ENCODE data around the gene TTC21B. TPM values are rescaled to one million over a fixed set of nuclear protein-coding genes. Genes with fewer than 3 reads are reported as not detected.

The TTC21B gene
- total and polyA plus RNA-seq, 2 of the 8 experiments (the other 6 are each of a cell fraction or from before 2014, with no cell fraction given): 6.9 to 20.8 TPM

- Histone ChIP-seq H4K8ac (ENCODE audit: extremely low read depth, insufficient read depth, low read length) (no peak overlapping the region), H3K9me3 (ENCODE audit: insufficient read depth in 2 of 2, low read depth in 1 of 2, low read length in 1 of 2) (no peaks in the 10 kb centered on the region), H4K20me1 (replicated peaks in 1 of 2; ENCODE audit: control insufficient read depth in 1 of 2, insufficient read depth in 2 of 2, low read length in 2 of 2) (no peaks in the 10 kb centered on the region), H2BK120ac (replicated peaks; ENCODE audit: low read depth, low read length) (no peak overlapping the region), H3K27ac (ENCODE audit: low read depth, low read length) (no peak overlapping the region), H2BK12ac (ENCODE audit: low read depth, low read length) (no peak overlapping the region), H3K79me1 (ENCODE audit: low read depth, low read length) (no peaks in the 10 kb centered on the region), H4K5ac (ENCODE audit: insufficient read length, low read depth, low read length) (no peak overlapping the region), H3K56ac (replicated peaks; ENCODE audit: insufficient read length, low read depth, low read length) (no peak overlapping the region), H3K9ac (replicated peaks in 1 of 4; ENCODE audit: extremely low read depth in 1 of 4, low read depth in 3 of 4, low read length in 3 of 4) (no peak overlapping the region), H3K79me2 (ENCODE audit: control insufficient read depth in 1 of 2, insufficient read depth in 2 of 2, low read length in 2 of 2) (no peaks in the 10 kb centered on the region), H3K18ac (ENCODE audit: extremely low read depth, low read length) (no peak overlapping the region), H2BK20ac (ENCODE audit: low read length) (no peak overlapping the region), H3K4me3 (ENCODE audit: extremely low read depth in 1 of 4, insufficient read depth in 2 of 4, low read depth in 3 of 4, low read length in 4 of 4) (no peak overlapping the region), H2AFZ (ENCODE audit: low read length) (no peak overlapping the region), H2AK5ac (ENCODE audit: low read depth, low read length) (no peak overlapping the region), H2BK15ac (ENCODE audit: low read length) (no peak overlapping the region), H3K4ac (replicated peaks; ENCODE audit: insufficient read length, low read depth, low read length) (no peak overlapping the region), H3K4me1 (replicated peaks in 1 of 4; ENCODE audit: control insufficient read depth in 3 of 4, insufficient read depth in 4 of 4, low read length in 3 of 4) (no peaks in the 10 kb centered on the region), H3K23ac (ENCODE audit: insufficient read length) (no peak overlapping the region), H3K23me2 (ENCODE audit: low read depth, low read length) (no peaks in the 10 kb centered on the region), H3K36me3 (ENCODE audit: control insufficient read depth in 2 of 4, insufficient read depth in 4 of 4, low read length in 3 of 4) (peaks cover 0 to 47% (median 6%) of the 10 kb centered on the region in 4 experiments; a peak in 3 of 8 replicates), H2BK5ac (ENCODE audit: low read depth, low read length) (no peak overlapping the region), H3K27me3 (replicated peaks in 1 of 4; ENCODE audit: control insufficient read depth in 3 of 4, extremely low read depth in 1 of 4, insufficient read depth in 3 of 4, low read length in 3 of 4) (no peaks in the 10 kb centered on the region), H3K4me2 (ENCODE audit: insufficient read depth in 1 of 2, low read depth in 2 of 2, low read length in 2 of 2) (no peak overlapping the region), H4K91ac (replicated peaks; ENCODE audit: insufficient read length, low read length) (no peak overlapping the region), H3K14ac (ENCODE audit: insufficient read length) (no peak overlapping the region)
- WGBS, 2 experiments (ENCODE audit: extremely low coverage in 1 of 2, insufficient coverage in 1 of 2, insufficient read length in 1 of 2, insufficient replicate concordance in 2 of 2, low coverage in 1 of 2, low lambda C conversion rate in 2 of 2, missing lambda C conversion rate in 1 of 2): 87% methylated on average over 6 of the region's 6 CpGs; no CpG with 5 or more reads in 1 of the 2 experiments
- TF ChIP-seq FOSL1 (IDR thresholded peaks at IDR 0.05; ENCODE audit: insufficient read depth, low read depth, low read length) (no peak), RNF2 (IDR thresholded peaks at IDR 0.05; ENCODE audit: borderline replicate concordance, low read depth, low read length, missing control alignments, poor library complexity, severe bottlenecking) (no peak), CBX8 (IDR thresholded peaks at IDR 0.05; ENCODE audit: borderline replicate concordance, low read depth, low read length) (no peak), KDM5A (IDR thresholded peaks at IDR 0.05; ENCODE audit: low read length) (no peak), EZH2 (IDR thresholded peaks at IDR 0.05; ENCODE audit: low read depth, low read length, severe bottlenecking) (no peak), SIX5 (IDR thresholded peaks at IDR 0.05; ENCODE audit: low read depth, low read length) (no peak), JUN (IDR thresholded peaks at IDR 0.05; ENCODE audit: low read depth, low read length) (no peak), E2F6 (IDR thresholded peaks at IDR 0.05) (no peak), TAF1 (IDR thresholded peaks at IDR 0.05; ENCODE audit: low read depth, low read length) (no peak), CEBPB (IDR thresholded peaks at IDR 0.05; ENCODE audit: low read depth, low read length) (no peak), POLR2AphosphoS5 (IDR thresholded peaks at IDR 0.05; ENCODE audit: low read depth, low read length) (no peak), ASH2L (IDR thresholded peaks at IDR 0.05; ENCODE audit: low read length) (no peak), NRF1 (IDR thresholded peaks at IDR 0.05; ENCODE audit: low read depth, low read length) (no peak), POLR2A (IDR thresholded peaks at IDR 0.05; ENCODE audit: control extremely low read depth in 1 of 2, low read depth in 2 of 2, low read length in 2 of 2) (no peak)
- ChIA-PET CTCF (ENCODE audit: partially characterized antibody) (interaction anchor here (1.1 to 2.2 kb wide), 3 partner anchors 10 to 490 kb away, joined by 3 to 5 read pairs (median 3); no protein-coding TSS in a partner anchor), POLR2A (ENCODE audit: partially characterized antibody) (no interaction called here)
- FAIRE-seq (no peak), DNase-seq (ENCODE audit: low read depth in 1 of 2, low spot score in 2 of 2) (no peak)
These were observed 61.0 kb downstream of the TTC21B start for GRCh38 chr2:165892526-165892925.
